CD8-positive, alpha-beta memory T cell (primary cell): Measurements from ENCODE around the gene PFDN1. TPM values are rescaled to one million over a fixed set of nuclear protein-coding genes. Genes with fewer than 3 reads are reported as not detected.

Source experiments
- CTCF ChIA-PET: fragments of 350-600 bp; sonication (Branson Sonifier 250); formaldehyde crosslinking; loops from one replicate; lab custom pipeline; 2021; ENCODE audit warnings: antibody characterized with exemption; lab: Charles Lee
- POLR2A ChIA-PET: fragments of 350-600 bp; sonication (Branson Sonifier 250); formaldehyde crosslinking; loops from one replicate; lab custom pipeline; 2021; ENCODE audit warnings: antibody characterized with exemption; lab: Charles Lee
- DNase-seq, 5 donors: peaks; one replicate each; pipeline versions ENCODE4 v3.0.0 to v3.0.0-alpha.2; 2020 to 2022; ENCODE audit warnings: mixed read lengths in 1 of 5
- H3K27ac ChIP-seq: one replicate; pipeline ENCODE4 v1.7.0; 2013; ENCODE audit warnings: low read depth, mild to moderate bottlenecking, low read length, moderate library complexity
- H3K27me3 ChIP-seq: 2 replicates; pipeline ENCODE4 v1.7.0; 2013; ENCODE audit warnings: low read length, mild to moderate bottlenecking; ENCODE audit not compliant: insufficient read depth, poor library complexity, severe bottlenecking
- H3K36me3 ChIP-seq: 2 replicates; pipeline ENCODE4 v1.7.0; 2013; ENCODE audit warnings: mild to moderate bottlenecking, low read length, moderate library complexity; ENCODE audit not compliant: insufficient read depth
- H3K4me1 ChIP-seq: 2 replicates; pipeline ENCODE4 v1.7.0; 2013; ENCODE audit warnings: mild to moderate bottlenecking, low read length, moderate library complexity; ENCODE audit not compliant: insufficient read depth
- H3K4me3 ChIP-seq: 2 replicates; pipeline ENCODE4 v1.7.0; 2013; ENCODE audit warnings: mild to moderate bottlenecking, low read length
- H3K9me3 ChIP-seq: 2 replicates; pipeline ENCODE4 v1.7.0; 2013; ENCODE audit warnings: mild to moderate bottlenecking, low read length
- H3K27ac Mint-ChIP-seq, 8 donors: one replicate each; pipeline ENCODE4 v1.8.0; 2020 to 2021; ENCODE audit warnings: mixed read lengths in 8 of 8, mild to moderate bottlenecking in 6 of 8, inconsistent platforms in 3 of 8, moderate library complexity in 3 of 8
- H3K27me3 Mint-ChIP-seq, 2 donors: one replicate each; pipeline ENCODE4 v1.8.0; 2020 to 2021; ENCODE audit warnings: mixed read lengths in 2 of 2, mild to moderate bottlenecking in 1 of 2, moderate library complexity in 1 of 2
- H3K36me3 Mint-ChIP-seq, 3 donors: one replicate each; pipeline ENCODE4 v1.8.0; 2020 to 2021; ENCODE audit warnings: mixed read lengths in 3 of 3, inconsistent platforms in 1 of 3, mild to moderate bottlenecking in 1 of 3
- H3K4me1 Mint-ChIP-seq, 3 donors: one replicate each; pipeline ENCODE4 v1.8.0; 2020 to 2021; ENCODE audit warnings: mixed read lengths in 3 of 3, inconsistent platforms in 1 of 3, mild to moderate bottlenecking in 1 of 3
- H3K4me3 Mint-ChIP-seq, 7 donors: one replicate each; pipeline ENCODE4 v1.8.0; 2020 to 2021; ENCODE audit warnings: mixed read lengths in 7 of 7, mild to moderate bottlenecking in 6 of 7, moderate library complexity in 4 of 7, inconsistent platforms in 2 of 7
- H3K9me3 Mint-ChIP-seq, 5 donors: one replicate each; pipeline ENCODE4 v1.8.0; 2020 to 2022; ENCODE audit warnings: mixed read lengths in 5 of 5, mild to moderate bottlenecking in 3 of 5, moderate library complexity in 2 of 5, inconsistent platforms in 1 of 5
- polyA plus RNA-seq: library from polyadenylated mRNA; unstranded; fragments of 300-500 nt; fragmentation: Illumina TruSeq; gene quantifications from one replicate; pipeline ENCODE4 v1.2.3, GENCODE V29; 2021
- total RNA-seq, 2 experiments: library from RNA; stranded (reverse); gene quantifications; one replicate each; pipeline ENCODE4 v1.2.3, GENCODE V29; 2021

The PFDN1 gene
- total and polyA plus RNA-seq, 3 experiments from 2014 or later = 71.2 to 115 (median 73.2) TPM

DNA sequence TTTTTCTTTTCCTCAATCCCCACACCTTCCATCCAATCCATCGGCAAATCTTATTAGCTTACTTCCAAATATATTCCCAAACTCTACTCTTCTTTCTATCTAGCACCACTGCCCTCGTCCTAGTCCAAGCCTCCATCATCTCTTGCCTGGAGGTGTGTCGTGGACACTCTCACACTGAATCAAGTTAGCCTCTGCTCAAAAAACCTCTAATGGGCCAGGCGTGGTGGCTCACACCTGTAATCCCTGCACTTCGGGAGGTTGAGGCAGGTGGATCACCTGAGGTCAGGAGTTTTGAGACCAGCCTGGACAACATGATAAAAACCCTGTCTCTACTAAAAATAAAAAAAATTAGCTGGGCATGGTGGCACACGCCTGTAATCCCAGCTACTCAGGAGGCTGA is 46.2 kb downstream of the PFDN1 start:
- Histone ChIP-seq H3K4me1 (peaks cover 25% of the 10 kb centered on the region), H3K36me3 (no peaks in the 10 kb centered on the region), H3K27me3 (no peaks in the 10 kb centered on the region), H3K27ac (no peak overlapping the region), H3K4me3 (no peak overlapping the region), H3K9me3 (no peaks in the 10 kb centered on the region)
- ChIA-PET POLR2A (no interaction called here), CTCF (interaction anchor here (0.7 to 1.5 kb wide), 3 partner anchors 12 to 24 kb away, joined by 3 to 4 read pairs (median 3); no protein-coding TSS in a partner anchor)
- Mint-ChIP-seq H3K36me3 (peaks cover 6 to 21% (median 20%) of the 10 kb centered on the region in 3 donors), H3K27me3 (no peaks in the 10 kb centered on the region), H3K27ac (no peak overlapping the region), H3K4me3 (no peak overlapping the region), H3K4me1 (peaks cover 45 to 58% (median 51%) of the 10 kb centered on the region in 3 donors), H3K9me3 (no peaks in the 10 kb centered on the region)
- DNase-seq = no peak

DNA sequence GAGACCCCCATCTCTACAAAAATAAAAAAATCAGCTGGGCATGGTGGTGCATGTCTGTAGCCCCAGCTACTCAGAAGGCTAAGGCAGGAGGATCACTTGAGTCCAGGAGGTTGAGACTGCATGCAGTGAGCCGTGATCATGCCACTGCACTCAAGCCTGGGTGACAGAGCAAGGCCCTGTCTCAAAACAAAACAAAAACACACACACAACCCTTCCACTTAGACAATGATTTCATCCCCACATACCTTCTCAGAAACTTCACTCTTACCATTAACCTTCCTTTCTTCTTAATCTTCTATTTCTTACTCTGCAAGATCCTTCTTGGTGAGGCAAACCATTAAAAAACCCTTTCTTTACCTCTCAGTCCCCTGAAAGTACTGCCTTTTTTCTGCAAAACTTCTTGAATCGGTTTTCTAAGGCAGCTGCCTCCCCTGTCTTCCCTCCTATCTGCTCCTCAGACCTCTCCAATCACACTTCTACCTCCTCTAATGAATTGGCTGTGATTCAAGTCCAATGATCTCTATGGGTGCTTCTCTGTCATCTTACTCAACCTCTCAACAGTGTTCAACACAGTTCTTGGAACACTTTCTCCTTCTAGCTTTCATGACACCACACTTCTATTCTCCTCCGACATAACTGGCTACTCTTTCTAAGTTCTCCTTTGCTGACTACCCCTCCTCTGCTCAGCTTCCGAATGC is 47.3 kb downstream of the PFDN1 start:
- no peak overlapping the region for H3K27ac Mint-ChIP-seq
- H3K36me3 Mint-ChIP-seq = peaks cover 6 to 23% (median 21%) of the 10 kb centered on the region in 3 donors
- CTCF ChIA-PET = interaction anchor here (1.3 to 1.5 kb wide), 2 partner anchors 11 to 16 kb away, joined by 3 to 4 read pairs; no protein-coding TSS in a partner anchor
- DNase-seq = no peak
- Histone ChIP-seq H3K27me3 (no peaks in the 10 kb centered on the region), H3K4me3 (no peak overlapping the region), H3K4me1 (peaks cover 31% of the 10 kb centered on the region), H3K36me3 (no peaks in the 10 kb centered on the region), H3K27ac (no peak overlapping the region), H3K9me3 (no peaks in the 10 kb centered on the region)
- no peaks in the 10 kb centered on the region for H3K9me3 Mint-ChIP-seq
- no peaks in the 10 kb centered on the region for H3K27me3 Mint-ChIP-seq
- POLR2A ChIA-PET = no interaction called here
- H3K4me1 Mint-ChIP-seq = peaks cover 45 to 57% (median 52%) of the 10 kb centered on the region in 3 donors
- H3K4me3 Mint-ChIP-seq = no peak overlapping the region

DNA sequence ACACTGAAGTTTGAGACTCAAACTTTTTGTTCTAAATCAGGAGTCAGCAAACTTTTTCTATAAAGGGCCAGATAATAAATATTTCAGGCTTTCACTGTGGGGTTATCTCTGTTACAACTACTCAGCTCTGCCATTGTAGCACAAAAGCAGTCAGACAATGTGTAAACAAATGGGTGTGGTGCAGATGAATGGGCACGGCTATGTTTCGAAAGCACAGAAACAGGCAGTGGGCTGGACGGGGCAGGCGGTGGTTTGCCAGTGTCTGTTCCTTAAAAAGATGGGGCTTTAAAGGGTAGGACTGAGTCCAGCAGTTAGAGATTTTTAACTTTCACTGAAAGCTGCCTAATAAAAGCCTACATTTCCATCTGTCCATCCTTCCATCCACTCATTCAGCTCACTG is 48.9 kb downstream of the PFDN1 start:
- Mint-ChIP-seq H3K9me3 (no peaks in the 10 kb centered on the region), H3K4me3 (no peak overlapping the region), H3K36me3 (peaks cover 6 to 24% (median 19%) of the 10 kb centered on the region in 3 donors), H3K27me3 (no peaks in the 10 kb centered on the region), H3K27ac (no peak overlapping the region), H3K4me1 (peaks cover 37 to 48% (median 43%) of the 10 kb centered on the region in 3 donors)
- CTCF ChIA-PET = no interaction called here
- no peaks in the 10 kb centered on the region for H3K9me3 ChIP-seq
- peaks cover 21% of the 10 kb centered on the region for H3K4me1 ChIP-seq
- POLR2A ChIA-PET = no interaction called here
- DNase-seq = no peak
- no peak overlapping the region for H3K27ac ChIP-seq
- no peak overlapping the region for H3K4me3 ChIP-seq
- no peaks in the 10 kb centered on the region for H3K36me3 ChIP-seq
- no peaks in the 10 kb centered on the region for H3K27me3 ChIP-seq

DNA sequence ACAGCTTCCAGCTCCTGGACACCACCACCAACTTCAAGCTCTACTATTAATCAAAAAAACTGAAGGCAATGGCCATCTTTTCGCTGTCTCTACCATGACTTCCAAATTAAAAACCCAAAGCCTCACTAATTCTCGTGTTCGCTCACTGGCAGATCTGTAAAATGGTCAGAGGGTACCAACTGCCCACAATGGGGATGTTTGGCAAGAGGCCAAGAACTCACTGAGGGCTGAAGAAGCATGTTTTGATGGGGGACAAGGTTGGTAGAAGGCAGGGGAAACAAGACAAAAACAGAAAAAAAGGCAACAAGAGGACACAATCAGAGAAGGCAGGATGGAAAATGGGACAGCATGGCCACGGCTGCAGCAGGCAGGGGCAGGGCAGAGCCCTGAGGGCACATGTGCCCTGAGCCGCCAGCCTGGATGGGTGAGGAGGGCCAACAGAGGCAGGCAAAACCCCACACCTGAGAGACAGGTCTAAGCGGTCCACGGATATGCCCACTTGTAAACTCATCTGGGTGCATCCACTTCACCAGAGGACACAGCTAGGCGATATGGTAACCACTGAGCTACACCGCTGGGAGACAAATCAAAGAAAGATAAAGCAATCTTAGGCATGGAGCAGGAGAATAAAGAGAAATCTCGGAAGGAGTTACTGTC is 50.3 kb downstream of the PFDN1 start:
- peaks cover 5 to 14% (median 9%) of the 10 kb centered on the region in 3 donors for H3K36me3 Mint-ChIP-seq
- peak overlapping the region in 1 of 7 donors; percentile 15 for H3K4me3 Mint-ChIP-seq
- peak overlapping the region in 5 of 8 donors; percentile 31 to 92 (median 80) for H3K27ac Mint-ChIP-seq
- no peaks in the 10 kb centered on the region for H3K9me3 Mint-ChIP-seq
- no peaks in the 10 kb centered on the region for H3K36me3 ChIP-seq
- no peak overlapping the region for H3K27ac ChIP-seq
- ChIA-PET POLR2A (no interaction called here), CTCF (no interaction called here)
- peaks cover 27 to 37% (median 33%) of the 10 kb centered on the region in 3 donors for H3K4me1 Mint-ChIP-seq
- no peaks in the 10 kb centered on the region for H3K27me3 ChIP-seq
- no peak overlapping the region for H3K4me3 ChIP-seq
- H3K27me3 Mint-ChIP-seq = no peaks in the 10 kb centered on the region
- H3K9me3 ChIP-seq = no peaks in the 10 kb centered on the region
- peaks cover 14% of the 10 kb centered on the region for H3K4me1 ChIP-seq
- no peak for DNase-seq

DNA sequence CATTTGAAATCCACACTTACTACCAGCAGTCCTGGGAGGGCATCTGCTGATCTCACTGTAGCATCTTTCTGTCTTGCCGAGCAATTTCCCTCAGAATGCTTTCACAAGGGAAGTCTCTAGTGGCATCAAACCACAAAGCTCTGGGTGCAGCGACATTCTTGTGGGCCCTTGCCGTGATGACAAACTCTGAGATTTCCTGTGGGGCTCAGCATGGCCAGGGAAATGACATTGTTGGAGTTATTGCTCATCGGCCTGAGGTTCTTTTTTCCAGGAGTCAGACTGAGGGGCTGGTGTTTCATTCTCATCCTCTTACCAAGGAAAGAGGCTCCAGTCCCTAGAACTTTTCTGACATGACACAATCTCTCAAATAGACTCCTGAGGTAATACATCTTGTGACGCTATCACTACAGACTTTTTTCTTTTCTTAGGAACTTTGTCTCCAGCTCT is 51.4 kb downstream of the PFDN1 start:
- Histone ChIP-seq H3K27me3 (no peaks in the 10 kb centered on the region), H3K9me3 (no peaks in the 10 kb centered on the region), H3K27ac (no peak overlapping the region), H3K4me3 (no peak overlapping the region), H3K36me3 (no peaks in the 10 kb centered on the region), H3K4me1 (peaks cover 14% of the 10 kb centered on the region)
- CTCF ChIA-PET = interaction anchor here (0.5 to 1.2 kb wide), 2 partner anchors 100 to 109 kb away, joined by 3 read pairs; no protein-coding TSS in a partner anchor
- no peaks in the 10 kb centered on the region for H3K27me3 Mint-ChIP-seq
- DNase-seq = peak in 3 of 5 donors; percentile 2 to 28 (median 26)
- POLR2A ChIA-PET = no interaction called here
- H3K9me3 Mint-ChIP-seq = no peaks in the 10 kb centered on the region
- H3K4me3 Mint-ChIP-seq = no peak overlapping the region
- peaks cover 22 to 32% (median 28%) of the 10 kb centered on the region in 3 donors for H3K4me1 Mint-ChIP-seq
- peaks cover 0 to 17% (median 5%) of the 10 kb centered on the region in 3 donors for H3K36me3 Mint-ChIP-seq
- peak overlapping the region; percentile 48 to 92 (median 86) for H3K27ac Mint-ChIP-seq

DNA sequence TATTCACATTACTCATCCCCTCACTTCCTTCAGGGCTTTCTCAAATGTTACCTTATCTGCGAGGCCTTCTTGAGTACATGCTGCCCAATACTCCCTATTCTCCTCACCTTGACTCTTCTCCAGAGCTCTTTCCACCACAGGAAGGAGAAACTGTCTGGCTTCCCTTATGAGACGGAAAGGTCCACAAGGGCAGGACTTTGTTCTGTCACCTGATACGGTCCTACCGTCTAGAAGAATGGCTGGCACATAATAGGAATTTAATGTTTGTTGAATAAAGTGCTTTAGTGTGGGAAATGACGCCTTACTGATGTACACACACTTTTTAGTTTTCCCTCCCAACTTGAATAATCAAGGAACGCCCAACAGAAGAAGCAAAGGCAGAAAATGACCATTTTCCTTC is 52.5 kb downstream of the PFDN1 start:
- Histone ChIP-seq H3K9me3 (no peaks in the 10 kb centered on the region), H3K4me1 (peaks cover 16% of the 10 kb centered on the region), H3K4me3 (no peak overlapping the region), H3K36me3 (no peaks in the 10 kb centered on the region), H3K27ac (no peak overlapping the region), H3K27me3 (no peaks in the 10 kb centered on the region)
- no peaks in the 10 kb centered on the region for H3K27me3 Mint-ChIP-seq
- POLR2A ChIA-PET = no interaction called here
- no peak for DNase-seq
- H3K36me3 Mint-ChIP-seq = peaks cover 0 to 29% (median 5%) of the 10 kb centered on the region in 3 donors
- peak overlapping the region in 4 of 8 donors; percentile 9 to 79 (median 56) for H3K27ac Mint-ChIP-seq
- peaks cover 22 to 32% (median 28%) of the 10 kb centered on the region in 3 donors for H3K4me1 Mint-ChIP-seq
- no peak overlapping the region for H3K4me3 Mint-ChIP-seq
- H3K9me3 Mint-ChIP-seq = no peaks in the 10 kb centered on the region
- CTCF ChIA-PET = interaction anchor here (1.2 kb wide), 1 partner anchor 102 kb away, joined by 3 read pairs; no protein-coding TSS in a partner anchor

DNA sequence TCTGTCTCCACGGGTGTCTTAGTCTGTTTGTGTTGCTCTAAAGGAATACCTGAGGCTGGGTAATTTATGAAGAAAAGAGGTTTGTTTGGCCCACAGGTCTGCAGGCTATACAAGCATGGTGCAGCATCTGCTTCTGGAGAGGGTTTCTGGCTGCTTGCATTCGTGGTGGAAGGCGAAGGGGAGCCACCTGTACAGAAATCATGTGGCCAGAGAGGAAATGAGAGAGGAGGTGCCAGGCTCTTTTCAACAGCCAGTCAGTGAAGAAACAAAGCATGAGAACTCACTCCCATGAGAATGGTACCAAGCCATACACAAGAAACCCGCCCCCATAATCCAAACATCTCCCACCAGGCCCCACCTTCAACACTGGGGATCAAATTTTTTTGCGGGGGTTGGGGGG is 53.4 kb downstream of the PFDN1 start:
- peaks cover 26 to 38% (median 31%) of the 10 kb centered on the region in 3 donors for H3K4me1 Mint-ChIP-seq
- Histone ChIP-seq H3K27ac (no peak overlapping the region), H3K4me1 (peaks cover 23% of the 10 kb centered on the region), H3K27me3 (no peaks in the 10 kb centered on the region), H3K36me3 (peaks cover 4% of the 10 kb centered on the region), H3K9me3 (no peaks in the 10 kb centered on the region), H3K4me3 (no peak overlapping the region)
- H3K27me3 Mint-ChIP-seq = no peaks in the 10 kb centered on the region
- ChIA-PET POLR2A (no interaction called here), CTCF (no interaction called here)
- peaks cover 0 to 37% (median 8%) of the 10 kb centered on the region in 3 donors for H3K36me3 Mint-ChIP-seq
- no peak for DNase-seq
- H3K27ac Mint-ChIP-seq = peak overlapping the region in 4 of 8 donors; percentile 48 to 67 (median 54)
- no peak overlapping the region for H3K4me3 Mint-ChIP-seq
- no peaks in the 10 kb centered on the region for H3K9me3 Mint-ChIP-seq

DNA sequence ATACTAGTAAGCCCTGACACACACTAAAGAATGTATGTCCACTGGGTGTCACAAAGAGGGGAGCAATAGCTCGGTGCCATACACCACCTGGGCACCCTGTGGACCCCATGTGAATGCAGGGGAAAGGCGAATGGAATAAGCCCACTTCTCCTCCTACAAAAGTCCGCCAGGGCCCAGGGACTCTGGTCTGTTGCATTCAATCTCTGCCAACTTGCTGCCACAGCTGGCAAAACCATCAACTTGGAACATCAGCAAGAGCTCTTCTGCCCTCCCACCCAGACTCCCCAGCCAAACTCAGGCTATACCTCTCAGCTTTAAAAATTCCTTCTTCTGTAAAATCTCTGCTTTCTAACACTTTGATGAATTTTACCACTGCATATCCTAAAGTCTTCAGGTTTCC is 54.5 kb downstream of the PFDN1 start:
- Mint-ChIP-seq H3K4me1 (peaks cover 26 to 38% (median 31%) of the 10 kb centered on the region in 3 donors), H3K9me3 (no peaks in the 10 kb centered on the region), H3K27me3 (no peaks in the 10 kb centered on the region), H3K4me3 (no peak overlapping the region), H3K36me3 (peaks cover 0 to 44% (median 8%) of the 10 kb centered on the region in 3 donors), H3K27ac (peak overlapping the region in 2 of 8 donors; percentile 12 to 27)
- H3K9me3 ChIP-seq = no peaks in the 10 kb centered on the region
- peaks cover 24% of the 10 kb centered on the region for H3K4me1 ChIP-seq
- peaks cover 4% of the 10 kb centered on the region for H3K36me3 ChIP-seq
- no peak for DNase-seq
- CTCF ChIA-PET = interaction anchor here (1.4 kb wide), 1 partner anchor 98 kb away, joined by 3 read pairs; the partner anchor contains the start of gene HBEGF
- H3K27ac ChIP-seq = no peak overlapping the region
- POLR2A ChIA-PET = no interaction called here
- no peak overlapping the region for H3K4me3 ChIP-seq
- H3K27me3 ChIP-seq = no peaks in the 10 kb centered on the region
